Subcutaneous abdominal adipose tissue (tissue), 5 donors: ENCODE measurements around the gene PLEKHA8.

Experiments used
- H3K27ac ChIP-seq: one replicate; pipeline ENCODE4 v1.7.0; 2013; ENCODE audit warnings: low read depth, mild to moderate bottlenecking, inconsistent platforms, low read length, moderate library complexity
- H3K27me3 ChIP-seq, 5 donors: one replicate each; pipeline ENCODE4 v1.7.0; 2013; ENCODE audit warnings: low read length in 5 of 5, inconsistent platforms in 1 of 5; ENCODE audit not compliant: control insufficient read depth in 5 of 5, insufficient read depth in 4 of 5
- H3K36me3 ChIP-seq, 5 donors: one replicate each; pipeline ENCODE4 v1.7.0; 2013; ENCODE audit warnings: low read length in 5 of 5; ENCODE audit not compliant: control insufficient read depth in 5 of 5, insufficient read depth in 5 of 5
- H3K4me1 ChIP-seq, 5 donors: one replicate each; pipeline ENCODE4 v1.7.0; 2013; ENCODE audit warnings: low read length in 5 of 5, mild to moderate bottlenecking in 3 of 5, moderate library complexity in 1 of 5; ENCODE audit not compliant: control insufficient read depth in 5 of 5, insufficient read depth in 5 of 5
- H3K4me3 ChIP-seq, 5 donors: one replicate each; pipeline ENCODE4 v1.7.0; 2013; ENCODE audit warnings: low read length in 5 of 5, low read depth in 1 of 5
- H3K9ac ChIP-seq, 5 donors: one replicate each; pipeline ENCODE4 v1.7.0; 2013; ENCODE audit warnings: low read length in 5 of 5, mild to moderate bottlenecking in 4 of 5, moderate library complexity in 3 of 5
- H3K9me3 ChIP-seq, 5 donors: one replicate each; pipeline ENCODE4 v1.7.0; 2013; ENCODE audit warnings: low read length in 5 of 5; ENCODE audit not compliant: control insufficient read depth in 5 of 5
- donor health status: healthy.
- donor health status: healthy.
- donor health status: healthy.
- donor health status: healthy.
- donor health status: healthy.

The PLEKHA8 gene

DNA sequence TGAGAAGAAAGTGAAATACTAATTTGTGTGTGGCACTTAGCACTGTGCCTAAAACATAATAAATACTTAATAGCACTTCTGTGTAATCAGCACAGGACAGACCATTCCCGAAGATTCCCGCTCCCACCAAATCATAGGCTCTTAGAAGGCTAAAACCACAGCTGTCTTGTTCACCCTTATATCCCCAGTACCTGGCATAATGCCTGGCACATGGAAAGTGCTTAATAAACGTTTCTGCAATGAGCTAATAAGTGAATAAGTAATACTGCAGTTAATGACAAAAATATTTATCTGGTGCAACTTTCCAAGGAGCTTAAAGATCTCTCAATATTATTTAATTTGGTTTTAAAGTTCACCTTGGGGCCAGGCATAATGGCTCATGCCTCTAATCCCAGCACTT, 149.8 kb downstream of the PLEKHA8 start:
- no peak overlapping the region for H3K4me3 ChIP-seq

DNA sequence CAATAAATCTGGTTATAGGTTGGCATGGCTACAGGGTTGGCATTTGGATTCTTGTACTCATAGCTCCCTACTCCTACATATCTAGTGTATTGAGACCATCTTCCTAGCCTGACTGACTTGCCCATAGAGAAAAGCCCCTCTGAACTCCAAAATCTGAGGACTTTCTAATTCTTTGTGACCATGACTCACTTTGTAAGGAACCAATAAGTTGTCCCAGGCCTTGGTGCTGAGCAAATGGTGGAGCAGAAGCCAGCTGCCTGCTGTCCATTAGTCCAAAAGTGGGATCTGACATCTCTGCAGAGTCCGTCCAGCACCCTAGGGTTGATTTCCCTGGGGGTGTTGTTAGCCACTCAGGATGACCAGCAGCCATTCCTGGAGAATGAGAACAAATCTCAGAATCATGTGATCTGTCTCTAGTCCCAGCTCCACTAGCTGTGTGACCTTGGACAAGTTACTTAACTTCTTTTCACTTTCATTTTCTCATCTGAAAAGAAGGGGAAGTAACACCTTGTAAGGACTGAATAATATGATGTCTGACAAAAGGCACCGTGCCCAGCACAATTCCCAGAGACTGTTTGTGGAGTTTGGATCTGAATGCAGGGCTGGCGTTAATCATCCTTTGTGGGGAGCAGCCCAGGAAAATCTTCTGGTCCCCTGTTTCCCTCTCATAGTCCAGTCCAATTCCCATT, 150.7 kb downstream of the PLEKHA8 start:
- Histone ChIP-seq H3K9me3 (no peaks in the 10 kb centered on the region), H3K9ac (no peak overlapping the region), H3K4me1 (peaks cover 6 to 63% (median 52%) of the 10 kb centered on the region in 5 donors), H3K36me3 (no peaks in the 10 kb centered on the region), H3K4me3 (no peak overlapping the region), H3K27ac (no peak overlapping the region), H3K27me3 (no peaks in the 10 kb centered on the region)

More for the DNA sequence above, 149.8 kb downstream of the PLEKHA8 start:
- Histone ChIP-seq H3K27me3 (no peaks in the 10 kb centered on the region), H3K9ac (no peak overlapping the region), H3K4me1 (peaks cover 13 to 73% (median 60%) of the 10 kb centered on the region in 5 donors), H3K9me3 (no peaks in the 10 kb centered on the region), H3K27ac (no peak overlapping the region), H3K36me3 (no peaks in the 10 kb centered on the region)
